Endothelial cell (in vitro differentiated cells): Measurements from ENCODE around the gene TMEM225. TPM values are rescaled to one million over a fixed set of nuclear protein-coding genes. Genes with fewer than 3 reads are reported as not detected.

Experiments used
- DNase-seq: peaks from one replicate; pipeline ENCODE4 v3.0.0; 2021; ENCODE audit warnings: low spot score
- H3K27ac Mint-ChIP-seq: one replicate; pipeline ENCODE4 v1.8.0; 2021; ENCODE audit warnings: mixed read lengths, inconsistent platforms; ENCODE audit not compliant: unreplicated experiment
- H3K27me3 Mint-ChIP-seq: one replicate; pipeline ENCODE4 v1.8.0; 2021; ENCODE audit warnings: mild to moderate bottlenecking, moderate library complexity, mixed read lengths, inconsistent platforms; ENCODE audit not compliant: unreplicated experiment
- H3K36me3 Mint-ChIP-seq: one replicate; pipeline ENCODE4 v1.8.0; 2021; ENCODE audit warnings: mild to moderate bottlenecking, low read depth, mixed read lengths, inconsistent platforms; ENCODE audit not compliant: unreplicated experiment
- H3K4me1 Mint-ChIP-seq: one replicate; pipeline ENCODE4 v1.8.0; 2021; ENCODE audit warnings: mild to moderate bottlenecking, mixed read lengths, inconsistent platforms; ENCODE audit not compliant: unreplicated experiment
- H3K4me3 Mint-ChIP-seq: one replicate; pipeline ENCODE4 v1.8.0; 2021; ENCODE audit warnings: mild to moderate bottlenecking, mixed read lengths, inconsistent platforms; ENCODE audit not compliant: unreplicated experiment
- H3K9me3 Mint-ChIP-seq: one replicate; pipeline ENCODE4 v1.8.0; 2021; ENCODE audit warnings: mixed read lengths, inconsistent platforms; ENCODE audit not compliant: unreplicated experiment
- CTCF ChIP-seq: fragments of 200-600 bp; sonication (generic); IDR thresholded peaks from one replicate; pipeline ENCODE4 v1.5.0; 2021; ENCODE audit warnings: antibody characterized with exemption; ENCODE audit not compliant: unreplicated experiment
- long read RNA-seq: library from polyadenylated mRNA; unstranded; transcript quantifications from one replicate; pipeline ENCODE4 v2.0.0, GENCODE V29; 2020; ENCODE audit not compliant: unreplicated experiment
- total RNA-seq: library from RNA; stranded (reverse); fragmentation: NEBNext Ultra II Directional; extraction: Animal tissue kit (Norgen Biotek cat#: 25700); gene quantifications from one replicate; pipeline ENCODE4 v1.2.1, GENCODE V29; 2021; ENCODE audit not compliant: unreplicated experiment

The TMEM225 gene
- not detected for total RNA-seq
- long read RNA-seq: 0 reads

GRCh38 chr11:123885570-123885969 lies at the start of gene TMEM225:
TSS of gene TMEM225 (minus strand) at chr11:123885670. CDS start at chr11:123885425, 245 bp downstream.
- DNase-seq: no peak
- Mint-ChIP-seq H3K9me3 (no peaks in the 10 kb centered on the region), H3K36me3 (no peaks in the 10 kb centered on the region), H3K4me1 (no peaks in the 10 kb centered on the region), H3K27ac (no peak within 1 kb of the TSS), H3K27me3 (peaks cover 1% of the 10 kb centered on the region), H3K4me3 (no peak within 1 kb of the TSS)
- TF ChIP-seq CTCF: no peak

GRCh38 chr11:123924027-123924426 lies 38.6 kb upstream of the TMEM225 start:
- no peak for TF ChIP-seq CTCF
- H3K4me3 Mint-ChIP-seq: no peak overlapping the region
- H3K27ac Mint-ChIP-seq: no peak overlapping the region
- no peak for DNase-seq
- no peaks in the 10 kb centered on the region for H3K27me3 Mint-ChIP-seq
- no peaks in the 10 kb centered on the region for H3K9me3 Mint-ChIP-seq
- H3K36me3 Mint-ChIP-seq: no peaks in the 10 kb centered on the region
- no peaks in the 10 kb centered on the region for H3K4me1 Mint-ChIP-seq

GRCh38 chr11:123920943-123921342 lies 35.5 kb upstream of the TMEM225 start:
- Mint-ChIP-seq H3K27ac (no peak overlapping the region), H3K4me3 (no peak overlapping the region), H3K27me3 (no peaks in the 10 kb centered on the region), H3K9me3 (no peaks in the 10 kb centered on the region), H3K36me3 (no peaks in the 10 kb centered on the region), H3K4me1 (no peaks in the 10 kb centered on the region)
- DNase-seq: no peak
- TF ChIP-seq CTCF: no peak

GRCh38 chr11:123905826-123906225 lies 20.4 kb upstream of the TMEM225 start:
- Mint-ChIP-seq H3K4me3 (no peak overlapping the region), H3K36me3 (no peaks in the 10 kb centered on the region)

GRCh38 chr11:123904932-123905331 lies 19.5 kb upstream of the TMEM225 start:
- Mint-ChIP-seq H3K36me3 (no peaks in the 10 kb centered on the region), H3K27me3 (no peaks in the 10 kb centered on the region)
- TF ChIP-seq CTCF: no peak

More at GRCh38 chr11:123905826-123906225, 20.4 kb upstream of the TMEM225 start:
- Mint-ChIP-seq H3K4me1 (no peaks in the 10 kb centered on the region), H3K27me3 (no peaks in the 10 kb centered on the region), H3K27ac (no peak overlapping the region), H3K9me3 (no peaks in the 10 kb centered on the region)
- no peak for DNase-seq
- TF ChIP-seq CTCF: no peak

More at GRCh38 chr11:123904932-123905331, 19.5 kb upstream of the TMEM225 start:
- no peak overlapping the region for H3K27ac Mint-ChIP-seq
- H3K4me3 Mint-ChIP-seq: no peak overlapping the region
- H3K9me3 Mint-ChIP-seq: no peaks in the 10 kb centered on the region
- DNase-seq: no peak
- H3K4me1 Mint-ChIP-seq: no peaks in the 10 kb centered on the region
